GM10847 (cell line): Measurements from ENCODE around the gene G6PC3.

Experiments used
- POLR2A ChIP-seq: IDR thresholded peaks from 2 replicates; pipeline ENCODE4 v1.6.1; 2011; ENCODE audit not compliant: insufficient read length; ENCODE audit errors: extremely low read depth

The G6PC3 gene

GRCh38 chr17:44075598-44076293 lies 5.2 kb downstream of the G6PC3 start:
- no peak for TF ChIP-seq POLR2A

- no peak for TF ChIP-seq POLR2A
These were observed 6.4 kb downstream of the G6PC3 start for GRCh38 chr17:44076716-44077594.

- TF ChIP-seq POLR2A: no peak
These were observed 7.0 kb downstream of the G6PC3 start for GRCh38 chr17:44077595-44077909.

GRCh38 chr17:44078412-44078811 lies 7.9 kb downstream of the G6PC3 start:
- TF ChIP-seq POLR2A: no peak

GRCh38 chr17:44079877-44080821 lies 9.6 kb downstream of the G6PC3 start:
- no peak for TF ChIP-seq POLR2A

- TF ChIP-seq POLR2A: no peak
These were observed 11.1 kb downstream of the G6PC3 start for GRCh38 chr17:44081681-44082080.

GRCh38 chr17:44082256-44082927 lies 11.9 kb downstream of the G6PC3 start:
- TF ChIP-seq POLR2A: no peak

GRCh38 chr17:44083250-44083849 lies 12.8 kb downstream of the G6PC3 start:
- TF ChIP-seq POLR2A: no peak

GRCh38 chr17:44084131-44084538 lies 13.6 kb downstream of the G6PC3 start:
- no peak for TF ChIP-seq POLR2A

GRCh38 chr17:44084921-44085320 lies 14.4 kb downstream of the G6PC3 start:
- TF ChIP-seq POLR2A: no peak

- TF ChIP-seq POLR2A: no peak
These were observed 15.4 kb downstream of the G6PC3 start for GRCh38 chr17:44085908-44086307.

- no peak for TF ChIP-seq POLR2A
These were observed 16.1 kb downstream of the G6PC3 start for GRCh38 chr17:44086364-44087311.

- no peak for TF ChIP-seq POLR2A
These were observed 16.8 kb downstream of the G6PC3 start for GRCh38 chr17:44087319-44087718.
